Measurements from ENCODE around the gene PCNA. TPM values are rescaled to one million over a fixed set of nuclear protein-coding genes. Genes with fewer than 3 reads are reported as not detected.
A peak's percentile ranks its signal among the peaks of the same experiment; 100 is the strongest.
"Not testable (repeated sequence)": the region's sequence is repeated elsewhere in the genome, so short reads cannot be mapped to it uniquely, and the experiment has no call there.

Gene PCNA
- polyA plus RNA-seq, 2 of the 4 experiments (the other 2 are of a cell fraction) = 445 to 450 TPM

- FAIRE-seq = no peak
These were observed 18.9 kb downstream of the PCNA start for GRCh38 chr20:5100684-5101347.

GRCh38 chr20:5099909-5100308, 19.8 kb downstream of the PCNA start:
- DNase-seq (ENCODE audit: low read depth in 1 of 2, low spot score in 1 of 2); ATAC-seq; H3K9me3 ChIP-seq; H3K27ac ChIP-seq; FAIRE-seq; H3K4me3 ChIP-seq; H3K4me2 ChIP-seq; POLR2A ChIA-PET: not testable (repeated sequence)
- 90% methylated on average over 3 of the region's 3 CpGs for WGBS (ENCODE audit: missing lambda C conversion rate)
- H3K4me1 ChIP-seq = peaks cover 14% of the 10 kb centered on the region
- CTCF ChIA-PET = interaction anchor here (0.6 to 7.7 kb wide), 36 partner anchors 8 to 491 kb away, joined by 3 to 75 read pairs (median 7); no protein-coding TSS in a partner anchor

More at GRCh38 chr20:5100684-5101347, 18.9 kb downstream of the PCNA start:
- Histone ChIP-seq H3K4me2 (no peak overlapping the region), H3K4me1 (peaks cover 14% of the 10 kb centered on the region), H3K9me3 (no peaks in the 10 kb centered on the region), H3K4me3 (no peak overlapping the region), H3K27ac (peak overlapping the region; percentile 11 to 54; a peak in 4 of 6 replicates)
- TF ChIP-seq NPAS2 (CRISPR knock-in tag; IDR thresholded peaks at IDR 0.05; ENCODE audit: borderline replicate concordance) (no peak), SMC3 (IDR thresholded peaks at IDR 0.05) (peak; percentile 97), CTCF (IDR thresholded peaks at IDR 0.05) (peak; percentile 97), HOXB5 (CRISPR knock-in tag; IDR thresholded peaks at IDR 0.05) (peak; percentile 37; the same call in 1 of the 2 replicates), ELK1 (IDR thresholded peaks at IDR 0.05; ENCODE audit: low read depth, low read length) (no peak), RAD21 (conservative IDR thresholded peaks at IDR 0.05 in 1 of 2, IDR thresholded peaks at IDR 0.05 in 1 of 2) (peak; percentile 94 to 95)
- 7% methylated on average over 9 of the region's 9 CpGs for WGBS (ENCODE audit: missing lambda C conversion rate)
- ATAC-seq (peak; percentile 93 to 94), DNase-seq (ENCODE audit: low read depth in 1 of 2, low spot score in 1 of 2) (peak; percentile 81)
- CTCF ChIA-PET = interaction anchor here (0.6 to 7.7 kb wide), 96 partner anchors 8 to 920 kb away, joined by 3 to 75 read pairs (median 4); partner anchors contain the start of genes CDS2 and PCNA
- POLR2A ChIA-PET = interaction anchor here (0.7 to 1.3 kb wide), 2 partner anchors 11 to 45 kb away, joined by 3 read pairs; no protein-coding TSS in a partner anchor

- H3K4me3 ChIP-seq; H3K9me3 ChIP-seq; ATAC-seq; H3K4me2 ChIP-seq; DNase-seq (ENCODE audit: low read depth in 1 of 2, low spot score in 1 of 2); FAIRE-seq; POLR2A ChIA-PET: not testable (repeated sequence)
- Histone ChIP-seq H3K4me1 (peaks cover 14% of the 10 kb centered on the region), H3K27ac (0 out of 6 replicates have a peak overlapping the region, but pooled peaks of 1 of the 2 experiments have one; percentile 14)
- WGBS (ENCODE audit: missing lambda C conversion rate) = 92% methylated on average over 1 of the region's 1 CpG
- CTCF ChIA-PET = interaction anchor here (0.6 to 7.7 kb wide), 10 partner anchors 10 to 358 kb away, joined by 3 to 75 read pairs (median 4); no protein-coding TSS in a partner anchor
- peak; percentile 100 for TF ChIP-seq ZC3H11A (IDR thresholded peaks at IDR 0.05)
These were observed 20.7 kb downstream of the PCNA start for GRCh38 chr20:5099009-5099408.

- Histone ChIP-seq H3K27ac (no peak overlapping the region), H3K9me3 (no peaks in the 10 kb centered on the region), H3K4me2 (no peak overlapping the region), H3K4me3 (no peak overlapping the region), H3K4me1 (peaks cover 14% of the 10 kb centered on the region)
- DNase-seq (ENCODE audit: low read depth in 1 of 2, low spot score in 1 of 2) (no peak), FAIRE-seq (no peak), ATAC-seq (no peak)
- WGBS (ENCODE audit: missing lambda C conversion rate) = 92% methylated on average over 2 of the region's 2 CpGs
- ChIA-PET CTCF (interaction anchor here (0.5 to 7.7 kb wide), 5 partner anchors 9 to 466 kb away, joined by 3 to 75 read pairs (median 3); no protein-coding TSS in a partner anchor), POLR2A (no interaction called here)
- TF ChIP-seq MAFK (IDR thresholded peaks at IDR 0.05; ENCODE audit: partially characterized antibody) (no peak), HES2 (IDR thresholded peaks at IDR 0.05) (no peak), ATOH8 (CRISPR knock-in tag; IDR thresholded peaks at IDR 0.05; ENCODE audit: low read depth) (no peak), CHD2 (IDR thresholded peaks at IDR 0.05; ENCODE audit: low read length, partially characterized antibody) (no peak), CBX8 (IDR thresholded peaks at IDR 0.05) (no peak), HDAC2 (IDR thresholded peaks at IDR 0.05) (no peak), FOSL2 (IDR thresholded peaks at IDR 0.05) (no peak), FOSL2 (CRISPR knock-in tag; IDR thresholded peaks at IDR 0.05) (no peak), NFE2L2 (conservative IDR thresholded peaks at IDR 0.05; ENCODE audit: low read length) (no peak), ZNF302 (CRISPR knock-in tag; IDR thresholded peaks at IDR 0.05) (no peak)
These were observed 23.3 kb downstream of the PCNA start for GRCh38 chr20:5096463-5096862.

Data from A549 (cell line).